Esophagus muscularis mucosa (tissue), 4 donors: ENCODE measurements around the gene OR52N2. TPM values are rescaled to one million over a fixed set of nuclear protein-coding genes. Genes with fewer than 3 reads are reported as not detected.

Source experiments
- DNase-seq: peaks from one replicate; pipeline ENCODE4 v3.0.0-alpha.2; 2017; ENCODE audit errors: extremely low spot score
- H3K27ac ChIP-seq, 4 donors: fragments of 200-600 bp; sonication (generic); replicated peaks in 1 of 4; 1 replicate in 3 of 4; 2 replicates in 1 of 4; pipeline ENCODE4 v1.5.1; 2016 to 2019; ENCODE audit warnings: mild to moderate bottlenecking in 1 of 4
- H3K27me3 ChIP-seq, 4 donors: fragments of 200-600 bp; sonication (generic); one replicate each; pipeline versions ENCODE4 v1.5.1 to v1.6.0; 2016 to 2019
- H3K36me3 ChIP-seq, 4 donors: fragments of 200-600 bp; sonication (generic); one replicate each; pipeline ENCODE4 v1.5.1; 2016 to 2019
- H3K4me1 ChIP-seq, 4 donors: fragments of 200-600 bp; sonication (generic); one replicate each; pipeline ENCODE4 v1.5.1; 2016 to 2019
- H3K4me3 ChIP-seq, 4 donors: fragments of 200-600 bp; sonication (generic); 1 replicate in 2 of 4; 2 replicates in 2 of 4; pipeline ENCODE4 v1.5.1; 2016 to 2019; ENCODE audit warnings: mild to moderate bottlenecking in 4 of 4, moderate library complexity in 1 of 4
- H3K9me3 ChIP-seq, 4 donors: fragments of 200-600 bp; sonication (generic); 1 replicate in 3 of 4; 2 replicates in 1 of 4; pipeline ENCODE4 v1.5.1; 2016 to 2019
- CTCF ChIP-seq, 3 experiments: fragments of 200-600 bp in 2 of 3; fragments of 450-650 bp in 1 of 3; sonication (generic) in 2 of 3; IDR thresholded peaks; one replicate each; pipeline ENCODE4 v1.5.1; 2017 to 2019; ENCODE audit warnings: antibody characterized with exemption in 3 of 3, mild to moderate bottlenecking in 2 of 3, moderate library complexity in 1 of 3
- EP300 ChIP-seq: sonication (generic); formaldehyde crosslinking; IDR thresholded peaks from one replicate; pipeline ENCODE4 v1.6.1; 2017; ENCODE audit warnings: antibody characterized with exemption
- POLR2A ChIP-seq: fragments of 450-650 bp; IDR thresholded peaks from one replicate; pipeline ENCODE4 v1.6.1; 2017; ENCODE audit warnings: antibody characterized with exemption, moderate library complexity, mild to moderate bottlenecking, low read depth
- POLR2AphosphoS5 ChIP-seq, 2 donors: sonication (generic); formaldehyde crosslinking; IDR thresholded peaks; one replicate each; pipeline ENCODE4 v1.6.1; 2017; ENCODE audit warnings: antibody characterized with exemption in 2 of 2
- WGBS: methylation state at CpG from one replicate; pipeline ENCODE4 v1.1.5; 2018; 5-methylcytosine and 5-hydroxymethylcytosine counted together
- intact Hi-C: fragments of 100-400 bp; cut with DNase I; formaldehyde crosslinking; loops from one replicate; pipeline ENCODE4 v1.15.1; 2023
- total RNA-seq, 4 donors: library from RNA; depleted of rRNA; stranded (reverse); fragments of >200 nt; gene quantifications; one replicate each; pipeline versions ENCODE4 v1.1.0 to v1.2.1, GENCODE V29; 2016

OR52N2 gene
- total RNA-seq, 4 donors from 2014 or later, result not detected

GRCh38 chr11:5818245-5818886, 9.6 kb downstream of the OR52N2 start:
- no peak overlapping the region for H3K27ac ChIP-seq
- WGBS, result 25% methylated on average over 1 of the region's 1 CpG
- DNase-seq, result no peak
- no peaks in the 10 kb centered on the region for H3K36me3 ChIP-seq
- H3K4me3 ChIP-seq, result no peak overlapping the region
- intact Hi-C loops, result no loop called here
- H3K27me3 ChIP-seq, result no peaks in the 10 kb centered on the region
- H3K9me3 ChIP-seq, result no peaks in the 10 kb centered on the region
- TF ChIP-seq EP300 (no peak), POLR2AphosphoS5 (IDR thresholded peaks at IDR 0.05) (no peak), POLR2A (no peak), CTCF (IDR thresholded peaks at IDR 0.05) (no peak)
- H3K4me1 ChIP-seq, result peaks cover 0 to 5% (median 0%) of the 10 kb centered on the region in 4 donors

DNA sequence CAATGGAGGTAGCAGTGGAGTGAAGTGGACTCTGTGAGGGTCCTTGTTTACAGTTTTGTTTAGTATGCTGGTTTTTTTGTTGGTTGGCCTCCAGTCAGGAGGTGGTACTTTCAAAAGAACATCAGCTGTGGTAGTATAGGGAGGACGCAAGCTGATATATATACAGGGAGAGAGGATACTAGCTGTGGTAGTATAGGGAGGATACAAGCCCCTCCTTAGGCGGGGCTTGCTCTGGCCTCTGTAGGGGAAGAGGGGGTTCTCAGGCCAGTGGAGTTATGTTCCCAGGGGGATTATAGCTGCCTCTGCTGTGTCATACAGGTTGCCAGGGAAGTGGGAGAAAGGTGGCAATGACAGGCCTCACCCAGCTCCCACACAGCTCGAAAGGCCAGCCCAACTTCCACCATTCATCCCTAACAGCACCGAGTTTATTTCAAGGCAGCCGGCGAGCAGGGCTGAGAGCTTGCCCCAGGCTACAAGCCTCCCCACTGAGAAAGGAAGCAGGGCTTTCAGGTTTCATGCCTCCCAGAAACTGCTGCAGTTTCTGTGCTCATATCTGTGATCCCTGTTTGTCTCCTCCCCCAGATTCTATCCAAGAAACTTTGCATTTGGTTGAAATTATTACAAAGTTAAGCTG, 22.6 kb downstream of the OR52N2 start:
- intact Hi-C loops, result no loop called here
- no peak for DNase-seq

DNA sequence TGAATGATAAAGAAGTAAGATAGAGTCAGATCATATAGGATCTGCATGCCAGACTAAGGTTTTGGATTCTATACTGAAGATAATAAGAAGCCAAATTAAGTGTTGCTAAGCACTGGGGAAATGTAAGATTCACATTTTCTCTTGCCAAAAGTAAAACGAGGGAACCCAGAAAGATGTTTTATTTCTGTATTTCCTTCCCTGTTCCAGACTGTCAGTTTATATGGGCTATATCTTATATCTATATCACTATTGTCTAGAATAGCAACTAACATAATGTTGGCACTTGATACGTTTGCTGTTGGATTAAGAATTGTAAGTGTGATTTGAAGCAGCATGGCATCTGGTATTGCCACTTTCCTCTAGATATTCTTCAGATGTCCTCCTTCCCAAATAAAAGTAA, 24.7 kb downstream of the OR52N2 start:
- Histone ChIP-seq H3K4me3 (no peak overlapping the region), H3K36me3 (no peaks in the 10 kb centered on the region), H3K27me3 (no peaks in the 10 kb centered on the region), H3K9me3 (no peaks in the 10 kb centered on the region), H3K4me1 (no peaks in the 10 kb centered on the region), H3K27ac (no peak overlapping the region)
- intact Hi-C loops, result no loop called here
- DNase-seq, result no peak
- TF ChIP-seq POLR2AphosphoS5 (IDR thresholded peaks at IDR 0.05) (no peak), EP300 (no peak), POLR2A (no peak), CTCF (IDR thresholded peaks at IDR 0.05) (no peak)
- 60% methylated on average over 2 of the region's 2 CpGs for WGBS

More for the DNA sequence above, 22.6 kb downstream of the OR52N2 start:
- H3K36me3 ChIP-seq, result no peaks in the 10 kb centered on the region
- H3K27me3 ChIP-seq, result no peaks in the 10 kb centered on the region
- no peaks in the 10 kb centered on the region for H3K4me1 ChIP-seq
- WGBS, result 71% methylated on average over 6 of the region's 6 CpGs
- H3K9me3 ChIP-seq, result no peaks in the 10 kb centered on the region
- no peak overlapping the region for H3K27ac ChIP-seq
- TF ChIP-seq POLR2AphosphoS5 (IDR thresholded peaks at IDR 0.05) (no peak), EP300 (no peak), CTCF (IDR thresholded peaks at IDR 0.05) (no peak), POLR2A (no peak)
- no peak overlapping the region for H3K4me3 ChIP-seq

GRCh38 chr11:5837695-5838094, 29.0 kb downstream of the OR52N2 start:
- H3K36me3 ChIP-seq, result no peaks in the 10 kb centered on the region
- DNase-seq, result no peak
- no peak overlapping the region for H3K27ac ChIP-seq
- H3K4me1 ChIP-seq, result no peaks in the 10 kb centered on the region
- no peaks in the 10 kb centered on the region for H3K9me3 ChIP-seq
- no peak overlapping the region for H3K4me3 ChIP-seq
- WGBS, result 90% methylated on average over 2 of the region's 2 CpGs
- no peaks in the 10 kb centered on the region for H3K27me3 ChIP-seq
- intact Hi-C loops, result no loop called here
- TF ChIP-seq EP300 (no peak), POLR2AphosphoS5 (IDR thresholded peaks at IDR 0.05) (no peak), CTCF (IDR thresholded peaks at IDR 0.05) (no peak), POLR2A (no peak)

GRCh38 chr11:5841797-5842196, 33.1 kb downstream of the OR52N2 start, which contains the start of gene OR52E6:
Gene OR52E6, minus strand, starts transcription at chr11:5841897. Its CDS starts 0 bp downstream, at chr11:5841897.
- Histone ChIP-seq H3K9me3 (no peaks in the 10 kb centered on the region), H3K27ac (no peak within 1 kb of the TSS), H3K4me1 (no peaks in the 10 kb centered on the region), H3K36me3 (no peaks in the 10 kb centered on the region), H3K4me3 (no peak within 1 kb of the TSS), H3K27me3 (no peaks in the 10 kb centered on the region)
- 0% methylated on average over 1 of the region's 1 CpG for WGBS
- intact Hi-C loops, result no loop called here
- no peak for DNase-seq
- TF ChIP-seq POLR2A (no peak), EP300 (no peak), POLR2AphosphoS5 (IDR thresholded peaks at IDR 0.05) (no peak), CTCF (IDR thresholded peaks at IDR 0.05) (no peak)
